Ovary (tissue), 3 donors: ENCODE data around the gene ATXN10.

Source experiments
- CTCF ChIP-seq, 3 donors: fragments of 450-650 bp in 2 of 3; fragments of 200-600 bp in 1 of 3; IDR thresholded peaks; one replicate each; pipeline versions ENCODE4 v1.5.1 to v1.8.0; 2016 to 2022; ENCODE audit warnings: antibody characterized with exemption in 3 of 3, mild to moderate bottlenecking in 1 of 3
- POLR2A ChIP-seq: fragments of 450-650 bp; IDR thresholded peaks from one replicate; pipeline ENCODE4 v1.6.1; 2017; ENCODE audit warnings: antibody characterized with exemption, mild to moderate bottlenecking, moderate library complexity
- donor health status: DM: no; HTN: no; CAD: no.

GRCh38 chr22:45842291-45842991 lies 170.8 kb downstream of the ATXN10 start:
- no peak for TF ChIP-seq CTCF (IDR thresholded peaks at IDR 0.05)
- TF ChIP-seq POLR2A = no peak
